Stimulated activated CD8-positive, alpha-beta memory T cell treated with anti-CD3 and anti-CD28 coated beads, Interleukin-7, amount 100 ng/mL, for 48 hours (primary cell): ENCODE results near the gene IKZF2.

Experiments used
- DNase-seq, 2 donors: peaks; one replicate each; pipeline ENCODE4 v3.0.0-alpha.2; 2020; ENCODE audit warnings: low read depth in 1 of 2; ENCODE audit errors: extremely low read depth in 1 of 2

IKZF2 gene

DNA sequence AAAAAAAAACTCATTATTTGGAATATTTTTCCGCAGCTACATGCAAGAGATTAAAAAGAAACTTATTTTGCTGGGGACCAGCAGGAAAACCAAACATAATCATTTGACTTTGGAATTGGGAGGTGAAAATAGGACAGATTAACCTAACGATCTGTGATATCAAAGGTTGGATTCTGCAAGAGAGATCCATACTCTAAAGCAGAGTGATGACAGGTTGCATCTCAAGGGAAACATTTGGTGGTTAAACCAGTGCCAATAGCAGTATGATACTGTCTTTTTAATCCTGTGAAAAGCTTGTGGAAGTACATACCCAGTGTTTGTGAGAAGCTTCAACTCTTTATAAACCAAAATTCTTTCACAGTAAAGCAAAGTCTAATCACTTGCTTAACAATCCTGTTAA lies 5.3 kb upstream of the IKZF2 start:
- no peak for DNase-seq

- DNase-seq, result no peak
Observed at GRCh38 chr2:213152888-213153287, 1.5 kb upstream of the IKZF2 start.

DNA sequence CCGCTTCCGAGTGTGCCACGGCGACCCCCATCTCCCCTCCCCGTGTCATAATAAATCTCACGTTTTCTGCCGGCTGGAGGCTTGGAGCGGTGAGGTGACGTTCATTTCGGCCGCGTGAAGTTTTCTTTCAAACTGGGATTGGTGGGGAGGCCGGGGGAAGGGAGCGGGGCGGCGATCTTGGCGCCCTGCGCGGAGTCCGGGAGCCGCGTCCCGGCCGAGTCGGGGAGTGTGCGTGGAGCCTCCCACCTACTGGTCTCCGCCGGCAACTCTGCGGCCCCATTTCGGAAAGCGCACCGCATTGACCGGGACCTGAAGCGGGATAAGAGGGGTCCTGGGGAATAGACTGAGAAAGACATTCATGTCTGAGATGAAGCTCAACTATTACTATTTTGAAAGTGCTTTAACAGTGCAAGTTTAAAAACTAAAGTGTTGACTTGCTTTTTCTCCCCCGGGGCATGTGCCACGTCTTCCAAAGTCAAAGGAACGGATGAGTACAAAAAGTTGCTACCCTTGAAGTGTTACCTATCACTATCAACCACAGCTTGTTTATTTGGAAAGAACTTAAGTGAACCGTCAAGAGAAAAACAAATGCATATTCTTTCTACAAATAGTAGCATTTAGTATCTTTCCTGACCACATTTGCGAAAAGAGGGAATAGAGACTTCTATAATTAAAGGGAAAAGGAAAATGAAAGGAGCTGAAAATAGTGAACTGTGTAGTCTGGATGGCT lies 818 bp upstream of the IKZF2 start:
- DNase-seq, result peak in 1 of 2 donors; percentile 16

- DNase-seq, result no peak
Observed at GRCh38 chr2:213150315-213151097, 906 bp downstream of the IKZF2 start.

- DNase-seq, result no peak
Observed at GRCh38 chr2:213149949-213150314, 1.5 kb downstream of the IKZF2 start.

DNA sequence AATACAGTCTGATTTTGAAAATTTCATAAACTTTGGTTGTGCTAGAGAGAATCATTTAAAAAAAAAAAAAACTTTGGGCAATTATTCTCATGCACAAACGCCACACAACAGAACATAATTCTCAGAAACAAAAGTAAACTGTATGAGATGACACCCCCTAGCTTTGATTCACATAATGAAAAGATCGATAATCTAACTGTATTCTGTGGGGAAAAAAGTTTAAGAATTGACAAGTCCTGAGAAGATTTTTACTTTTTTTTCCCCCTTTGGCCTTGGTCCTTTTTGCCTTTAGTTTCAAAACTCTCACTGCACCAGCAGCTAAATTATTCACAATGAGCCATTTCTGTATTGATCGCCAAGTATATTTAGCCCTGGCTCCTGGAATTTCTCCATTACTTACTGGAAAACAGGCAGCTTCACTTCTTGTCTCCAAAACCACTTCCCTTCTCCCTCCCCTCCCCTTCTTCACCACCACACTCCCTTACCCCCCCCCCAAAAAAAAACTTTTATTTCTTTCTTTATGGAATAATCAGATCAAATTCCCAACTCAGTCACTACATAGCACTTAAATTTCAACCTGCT lies 2.0 kb downstream of the IKZF2 start:
- no peak for DNase-seq

- DNase-seq, result no peak
Observed at GRCh38 chr2:213148572-213149261, 2.7 kb downstream of the IKZF2 start.

DNA sequence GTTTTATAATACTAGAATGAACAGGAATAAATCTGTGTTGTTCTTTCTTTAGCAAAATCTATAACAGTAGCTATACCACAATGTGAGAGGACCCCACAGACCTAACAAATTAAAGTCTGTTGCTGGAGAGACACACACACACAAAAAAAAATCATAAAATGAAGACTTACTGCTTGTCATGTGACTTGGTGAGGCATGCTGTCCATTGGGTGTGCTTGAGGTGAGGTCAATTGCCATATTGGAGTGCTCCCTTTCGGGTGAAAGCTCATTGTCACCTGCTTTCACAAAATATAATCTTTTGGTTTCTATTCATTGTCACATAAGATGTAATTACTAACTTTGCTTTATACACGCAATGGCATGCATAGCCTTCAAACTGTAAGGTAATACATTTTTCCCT lies 3.9 kb downstream of the IKZF2 start:
- no peak for DNase-seq

DNA sequence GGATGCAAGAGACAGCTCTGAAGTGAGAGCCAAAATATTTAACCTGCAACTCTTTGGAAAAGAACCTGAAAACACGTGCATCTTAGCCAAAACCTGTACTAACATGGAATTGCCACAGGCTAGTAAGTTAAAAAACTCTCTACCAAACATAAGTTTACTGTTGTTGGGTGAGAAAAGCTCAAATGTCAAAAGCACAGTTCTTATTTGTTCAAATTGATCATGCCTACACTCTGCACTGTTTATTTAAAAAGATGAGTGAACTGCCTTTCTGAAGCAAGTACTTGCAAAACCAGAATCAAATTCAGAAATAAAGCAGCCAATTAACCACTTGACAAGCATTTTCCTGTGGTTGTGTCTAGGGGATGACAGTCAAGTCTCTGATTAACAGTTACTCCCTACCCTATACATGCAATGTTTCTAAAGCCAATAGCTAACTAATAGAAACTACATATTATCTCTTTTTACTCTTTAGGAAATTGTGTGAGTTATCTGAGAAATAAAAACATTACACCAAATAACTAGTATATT lies 5.6 kb downstream of the IKZF2 start:
- no peak for DNase-seq

DNA sequence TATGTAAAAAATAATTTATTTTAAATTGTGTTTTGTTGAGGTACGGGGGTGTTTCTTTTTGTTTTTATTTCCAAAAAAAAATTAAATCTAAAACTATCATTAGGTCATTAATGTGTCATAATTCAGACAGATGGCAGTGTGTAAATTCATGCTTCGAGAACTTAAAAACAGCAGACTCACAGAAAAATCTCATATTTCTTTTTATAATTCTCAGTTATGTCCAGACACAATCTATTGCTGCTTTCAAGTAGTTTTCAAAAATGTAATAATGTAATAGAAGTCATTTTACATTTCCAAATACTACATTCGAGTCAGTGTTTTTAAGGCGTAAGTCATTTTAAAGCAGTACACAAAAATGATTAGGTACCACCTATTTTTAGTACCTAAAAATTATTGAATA lies 14.3 kb downstream of the IKZF2 start:
- no peak for DNase-seq

DNA sequence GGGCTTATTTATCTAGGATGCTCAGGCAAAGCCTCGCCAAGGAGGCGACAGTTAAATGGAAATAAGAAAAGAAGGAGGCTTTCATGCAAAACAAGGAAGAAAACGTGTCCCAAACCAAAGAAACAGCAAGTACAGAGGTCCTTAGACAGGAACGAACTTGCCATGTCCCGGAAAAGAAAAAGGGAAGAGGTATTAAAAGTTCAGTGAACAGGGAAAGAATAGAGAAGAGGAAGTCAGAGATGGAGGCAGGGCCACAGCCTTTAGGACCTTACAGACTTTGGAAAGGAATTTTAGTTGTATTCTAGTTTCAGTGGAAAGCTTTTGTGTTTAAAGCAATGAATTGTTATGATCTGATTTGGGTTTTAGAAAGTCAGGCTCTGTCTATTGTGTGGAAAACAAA lies 22.1 kb downstream of the IKZF2 start:
- no peak for DNase-seq

- no peak for DNase-seq
Observed at GRCh38 chr2:213125646-213126347, 25.6 kb downstream of the IKZF2 start.

- no peak for DNase-seq
Observed at GRCh38 chr2:213122725-213123124, 28.7 kb downstream of the IKZF2 start.

- no peak for DNase-seq
Observed at GRCh38 chr2:213121690-213122089, 29.7 kb downstream of the IKZF2 start.

- peak in 1 of 2 donors; percentile 25 for DNase-seq
Observed at GRCh38 chr2:213119061-213119809, 32.2 kb downstream of the IKZF2 start.

DNA sequence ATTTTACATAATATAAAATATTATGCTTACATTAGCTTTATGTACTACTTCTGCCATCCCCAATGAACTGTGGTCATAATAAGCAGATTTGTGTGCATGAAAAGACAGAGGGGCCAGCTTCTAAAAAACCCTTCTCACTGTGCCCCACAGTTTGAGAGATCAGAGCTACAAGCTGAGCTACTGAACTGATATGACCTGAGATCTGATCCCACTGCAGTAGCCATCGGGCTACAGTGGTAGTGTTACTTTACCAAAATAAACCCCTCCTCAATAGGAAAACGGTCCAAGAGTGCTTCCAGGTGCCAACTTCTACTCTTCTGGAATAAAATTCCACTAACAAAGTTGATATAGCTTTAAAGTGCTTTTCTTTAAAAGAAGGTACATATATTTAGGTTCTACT lies 43.1 kb downstream of the IKZF2 start:
- no peak for DNase-seq

DNA sequence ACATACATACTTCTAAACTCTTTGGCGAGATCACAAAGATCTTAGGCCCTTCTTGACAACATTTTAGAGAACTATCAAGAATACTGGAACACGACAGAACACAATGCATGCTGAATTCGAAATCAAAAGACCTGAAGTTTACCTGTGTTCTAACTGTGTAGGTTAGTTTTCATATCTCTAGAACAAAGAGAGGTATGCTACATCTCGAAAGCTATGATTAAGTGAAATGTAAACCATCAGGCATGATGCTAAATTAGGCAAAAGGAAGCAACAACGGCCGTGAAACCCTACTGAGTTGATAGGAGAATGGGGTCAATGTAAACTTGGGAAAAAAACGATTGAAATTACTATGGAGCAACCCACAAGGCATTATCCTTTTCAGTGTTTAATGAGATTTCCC lies 43.7 kb downstream of the IKZF2 start:
- DNase-seq, result no peak

- no peak for DNase-seq
Observed at GRCh38 chr2:213105212-213105611, 46.2 kb downstream of the IKZF2 start.

GRCh38 chr2:213104903-213105202 lies 46.6 kb downstream of the IKZF2 start:
- no peak for DNase-seq
